GM12892 (cell line): ENCODE results near the gene RASGRP1.
A peak's percentile ranks its signal among the peaks of the same experiment; 100 is the strongest.

ENCODE experiments used
- DNase-seq: peaks from one replicate; pipeline ENCODE4 v3.0.0; 2011; ENCODE audit not compliant: insufficient read length
- FAIRE-seq: peaks from 2 replicates; lab custom pipeline; 2011; peaks lifted over from hg19 to GRCh38; lab: Jason Lieb, UNC
- POLR2A ChIP-seq: IDR thresholded peaks from 2 replicates; pipeline ENCODE4 v1.6.1; 2011; ENCODE audit warnings: low read depth, low read length, control low read depth
- POLR2AphosphoS5 ChIP-seq: IDR thresholded peaks from 2 replicates; pipeline ENCODE4 v1.6.1; 2011; ENCODE audit warnings: low read depth, low read length, control low read depth
- TAF1 ChIP-seq: IDR thresholded peaks from 2 replicates; pipeline ENCODE4 v1.6.1; 2011; ENCODE audit warnings: low read depth, mild to moderate bottlenecking, control low read depth, low read length, borderline replicate concordance

Gene RASGRP1

DNA sequence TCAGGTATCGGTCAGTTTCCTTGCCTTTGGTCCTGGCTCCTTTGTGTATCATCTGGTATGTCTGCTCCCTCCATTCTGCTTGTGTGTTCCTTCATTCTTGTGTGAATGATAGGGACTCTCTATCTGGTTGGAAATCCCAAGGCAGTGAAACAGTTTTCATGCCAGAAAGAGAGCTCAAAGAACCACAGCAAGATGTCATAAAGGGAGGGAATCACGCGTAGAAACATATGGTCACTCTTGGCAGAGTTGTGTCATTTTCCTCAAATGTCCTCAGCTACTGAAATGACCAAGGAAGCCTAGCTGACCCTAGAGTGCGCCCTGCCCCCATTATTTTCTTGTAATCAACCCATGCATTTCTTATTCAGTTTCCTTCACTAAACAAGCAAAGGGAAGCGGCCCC is 48.0 kb downstream of the RASGRP1 start:
- DNase-seq, result no peak
- TF ChIP-seq POLR2AphosphoS5, result no peak
- TF ChIP-seq TAF1, result no peak
- no peak for TF ChIP-seq POLR2A
- no peak for FAIRE-seq

DNA sequence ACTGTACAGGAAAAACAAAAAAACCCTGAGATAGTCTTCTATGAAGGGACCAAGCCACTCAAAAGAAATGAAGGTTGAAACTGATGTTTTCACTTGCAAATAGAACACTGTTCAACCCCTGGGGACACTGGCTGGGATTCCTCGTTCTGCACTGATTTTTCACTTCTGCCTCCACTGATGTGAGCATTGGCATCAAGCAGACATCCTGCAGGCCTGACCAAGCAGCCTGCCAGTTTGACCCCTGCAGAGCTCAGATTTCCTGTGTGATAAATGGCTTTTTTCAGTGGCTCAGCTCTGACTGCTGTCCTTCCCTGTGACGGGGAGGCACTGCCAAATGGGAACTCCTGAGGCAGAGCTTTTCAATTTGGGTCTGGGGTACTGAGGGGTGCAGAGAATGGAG is 50.0 kb downstream of the RASGRP1 start:
- no peak for DNase-seq
- FAIRE-seq, result peak; percentile 63
- TF ChIP-seq TAF1 (no peak), POLR2A (no peak), POLR2AphosphoS5 (no peak)

DNA sequence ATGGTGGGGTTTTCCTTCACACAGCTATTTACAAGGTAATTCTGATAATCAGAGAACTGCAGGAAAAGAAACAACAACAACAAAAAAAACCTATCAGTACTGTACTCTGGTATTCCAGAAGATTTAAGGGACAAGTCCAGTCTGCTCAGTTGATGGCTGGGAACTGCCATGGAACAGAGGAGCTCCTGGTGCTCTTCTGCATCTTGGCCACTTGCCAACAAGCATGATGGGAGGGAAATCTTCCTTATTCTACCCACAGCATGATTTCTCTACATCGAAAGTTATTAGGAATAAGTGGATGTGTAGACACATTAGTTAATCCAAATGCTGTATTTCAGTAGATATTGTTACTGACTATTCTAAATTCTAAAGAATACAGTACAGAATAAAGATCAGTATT is 51.7 kb downstream of the RASGRP1 start:
- DNase-seq (no peak), FAIRE-seq (no peak)
- TF ChIP-seq TAF1, result no peak
- no peak for TF ChIP-seq POLR2A

DNA sequence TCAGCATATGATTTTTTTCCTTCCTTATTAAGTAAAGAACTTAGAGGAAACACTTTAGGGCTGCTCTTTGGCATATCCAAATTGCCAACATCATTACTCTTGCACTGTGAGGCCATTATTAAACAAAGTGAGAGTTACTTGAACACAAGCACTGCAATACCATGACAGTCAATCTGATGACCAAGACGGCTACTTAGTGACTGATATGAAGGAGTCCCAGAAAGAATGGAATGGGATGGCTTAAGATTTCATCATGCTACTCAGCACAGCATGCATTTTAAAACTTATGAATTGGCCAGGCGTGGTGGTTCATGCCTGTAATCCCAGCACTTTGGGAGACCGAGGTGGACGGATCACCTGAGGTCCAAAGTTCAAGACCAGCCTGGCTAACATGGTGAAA is 55.5 kb downstream of the RASGRP1 start:
- FAIRE-seq, result peak; percentile 33
- TF ChIP-seq POLR2AphosphoS5 (no peak), POLR2A (no peak), TAF1 (no peak)
- DNase-seq, result no peak

DNA sequence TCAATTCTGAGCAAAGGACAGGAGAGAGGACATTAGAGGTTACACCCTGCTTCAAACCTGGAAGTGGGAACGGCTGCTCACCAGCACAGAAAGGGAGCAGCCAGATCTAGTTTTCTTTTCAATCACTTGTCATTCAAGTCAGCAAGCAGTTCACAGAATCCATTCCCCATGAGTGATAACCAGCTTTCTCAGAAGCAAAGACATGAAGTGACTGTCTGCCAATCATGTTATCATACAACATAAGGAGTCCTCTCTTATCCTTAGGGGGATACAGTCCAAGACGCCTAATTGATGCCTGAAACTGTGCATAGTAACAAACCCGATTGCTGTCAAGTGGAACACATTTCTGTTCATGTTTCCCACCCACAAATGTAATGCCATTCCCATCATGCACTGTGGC is 56.0 kb downstream of the RASGRP1 start:
- DNase-seq, result no peak
- FAIRE-seq, result no peak
- TF ChIP-seq POLR2AphosphoS5 (no peak), TAF1 (no peak), POLR2A (no peak)

DNA sequence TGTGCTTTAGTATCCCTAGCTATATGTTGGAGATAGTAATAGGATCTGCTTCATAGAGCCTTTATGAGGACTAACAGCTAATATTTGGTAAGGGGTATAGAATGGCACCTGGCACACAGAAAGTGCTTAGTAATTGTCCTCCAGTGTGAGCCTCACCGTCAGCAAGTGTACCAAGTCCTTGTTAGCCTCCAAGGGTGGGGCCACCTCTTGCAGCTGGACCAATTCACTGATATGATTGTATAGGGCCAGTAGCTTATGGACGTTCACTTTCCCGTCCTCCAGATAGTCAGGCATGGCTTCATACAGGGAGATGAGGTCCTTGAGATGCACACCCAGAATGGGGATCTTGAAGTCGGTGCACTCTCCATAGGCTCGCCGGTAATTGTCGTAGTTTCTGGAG is 57.0 kb downstream of the RASGRP1 start:
- no peak for TF ChIP-seq TAF1
- TF ChIP-seq POLR2A, result no peak; the same call in 1 of the 2 replicates
- TF ChIP-seq POLR2AphosphoS5, result no peak
- FAIRE-seq (no peak), DNase-seq (no peak)

DNA sequence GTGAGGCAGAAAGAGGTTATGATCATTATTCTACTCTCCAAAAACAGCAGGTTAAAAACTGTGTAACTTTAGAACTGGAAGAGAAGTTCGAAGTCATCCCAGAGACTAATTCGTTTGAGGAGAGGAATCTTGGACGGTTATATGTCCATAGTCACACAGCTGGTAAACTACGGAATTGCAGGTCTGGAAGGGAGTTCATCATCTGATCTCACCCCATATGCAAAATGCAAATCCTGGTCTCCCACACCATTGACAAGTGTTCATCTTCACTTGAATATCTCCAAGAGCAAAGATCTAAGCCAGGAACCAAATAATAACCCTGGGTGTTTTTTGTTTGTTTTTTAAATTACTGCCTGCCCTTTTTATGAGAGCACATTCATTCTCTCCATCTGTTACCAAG is 57.6 kb downstream of the RASGRP1 start:
- TF ChIP-seq TAF1 (no peak), POLR2AphosphoS5 (no peak), POLR2A (no peak)
- DNase-seq (no peak), FAIRE-seq (no peak)

DNA sequence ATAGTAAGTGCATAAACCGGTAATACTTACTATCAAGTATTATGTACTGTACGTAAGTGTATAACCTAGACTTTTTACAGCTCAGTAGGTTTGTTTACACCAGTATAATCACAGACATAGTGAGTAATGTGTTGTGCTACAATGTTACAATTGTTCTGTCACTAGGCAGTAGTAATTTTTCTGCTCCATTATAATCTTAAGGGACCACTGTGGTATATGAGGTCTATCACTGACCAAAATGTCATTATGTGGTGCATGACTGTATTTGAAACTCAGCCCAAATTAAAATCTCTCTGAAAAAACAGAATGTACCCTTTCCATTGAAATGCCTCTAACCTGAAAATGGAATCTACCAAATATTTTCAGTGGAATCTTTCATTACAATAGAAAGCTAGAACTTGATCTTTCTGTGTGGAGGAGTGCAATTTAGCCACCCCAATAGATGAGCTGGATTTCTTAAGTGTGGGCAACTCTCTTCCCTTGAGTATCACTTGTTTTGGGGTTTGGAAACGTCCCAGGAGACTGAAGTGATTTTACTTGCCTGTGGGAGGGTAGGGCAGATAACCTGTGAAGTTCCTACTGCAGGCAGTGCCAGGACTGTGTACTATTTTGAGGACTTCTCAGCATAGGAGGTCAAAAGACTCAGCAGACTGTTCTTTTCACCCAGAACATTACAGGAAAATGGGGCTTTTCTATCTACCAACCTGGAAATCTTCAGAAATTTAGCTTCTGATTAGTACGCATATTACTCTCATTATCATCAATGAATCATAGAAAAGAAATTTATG is 59.7 kb downstream of the RASGRP1 start:
- FAIRE-seq, result peak; percentile 9
- TF ChIP-seq TAF1, result no peak
- TF ChIP-seq POLR2AphosphoS5, result no peak
- TF ChIP-seq POLR2A, result no peak
- no peak for DNase-seq

DNA sequence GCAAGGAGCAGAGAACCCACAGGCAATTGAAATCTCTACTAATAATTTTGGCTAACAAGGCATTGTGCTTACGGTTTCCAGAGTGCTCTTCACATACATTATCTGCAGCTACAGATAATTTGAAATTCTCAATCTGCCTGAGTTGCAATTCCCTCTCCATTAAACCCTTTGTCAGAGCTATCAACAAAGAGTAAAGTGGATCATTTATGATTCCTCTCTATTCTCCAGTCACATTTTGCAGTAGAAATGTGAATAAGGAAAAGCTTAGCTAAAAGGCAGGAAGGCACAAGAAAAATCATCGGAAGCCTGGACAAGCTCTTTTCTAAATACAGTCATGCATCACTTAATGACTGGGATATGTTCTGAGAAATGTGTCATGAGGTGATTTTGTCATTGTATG is 61.1 kb downstream of the RASGRP1 start:
- DNase-seq (no peak), FAIRE-seq (no peak)
- no peak for TF ChIP-seq POLR2A
- no peak for TF ChIP-seq TAF1
- TF ChIP-seq POLR2AphosphoS5, result no peak

DNA sequence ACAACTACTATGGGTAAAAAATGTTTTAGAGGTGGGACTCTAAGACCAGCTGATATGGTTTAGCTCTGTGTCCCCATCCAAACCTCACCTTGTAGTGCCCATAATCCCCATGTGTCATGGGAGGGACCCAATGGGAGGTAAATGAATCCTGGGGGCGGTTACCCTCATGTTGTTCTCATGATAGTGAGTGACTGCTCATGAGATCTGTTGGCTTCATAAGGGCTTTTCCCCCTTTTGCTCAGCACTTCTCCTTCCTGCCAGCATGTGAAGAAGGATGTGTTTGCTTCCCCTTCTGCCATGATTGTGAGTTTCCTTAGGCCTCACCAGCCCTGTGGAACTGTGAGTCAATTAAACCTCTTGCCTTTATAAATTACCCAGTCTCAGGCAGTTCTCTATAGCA is 65.0 kb downstream of the RASGRP1 start:
- TF ChIP-seq TAF1, result no peak
- no peak for TF ChIP-seq POLR2AphosphoS5
- TF ChIP-seq POLR2A, result no peak
- no peak for DNase-seq
- FAIRE-seq, result no peak

DNA sequence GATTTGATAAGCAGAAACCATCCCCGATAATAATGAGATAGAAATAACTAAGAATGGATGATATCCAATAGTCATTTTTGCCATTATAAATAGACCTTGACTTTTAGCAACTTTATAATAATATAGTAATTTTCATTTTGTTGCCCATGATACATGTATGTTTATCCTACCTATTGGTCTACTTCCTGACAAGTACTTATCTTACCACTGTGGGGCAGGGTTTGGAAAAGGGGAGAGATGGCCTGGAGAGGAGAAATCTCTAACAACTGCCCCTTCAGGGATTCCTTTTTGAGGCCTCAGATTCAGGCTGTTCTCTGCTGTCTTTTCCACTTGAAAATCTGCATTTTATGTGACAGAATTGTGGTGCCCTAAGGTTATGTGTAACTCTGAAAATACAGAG is 68.5 kb downstream of the RASGRP1 start:
- DNase-seq (no peak), FAIRE-seq (no peak)
- no peak for TF ChIP-seq POLR2AphosphoS5
- no peak for TF ChIP-seq TAF1
- TF ChIP-seq POLR2A, result no peak

DNA sequence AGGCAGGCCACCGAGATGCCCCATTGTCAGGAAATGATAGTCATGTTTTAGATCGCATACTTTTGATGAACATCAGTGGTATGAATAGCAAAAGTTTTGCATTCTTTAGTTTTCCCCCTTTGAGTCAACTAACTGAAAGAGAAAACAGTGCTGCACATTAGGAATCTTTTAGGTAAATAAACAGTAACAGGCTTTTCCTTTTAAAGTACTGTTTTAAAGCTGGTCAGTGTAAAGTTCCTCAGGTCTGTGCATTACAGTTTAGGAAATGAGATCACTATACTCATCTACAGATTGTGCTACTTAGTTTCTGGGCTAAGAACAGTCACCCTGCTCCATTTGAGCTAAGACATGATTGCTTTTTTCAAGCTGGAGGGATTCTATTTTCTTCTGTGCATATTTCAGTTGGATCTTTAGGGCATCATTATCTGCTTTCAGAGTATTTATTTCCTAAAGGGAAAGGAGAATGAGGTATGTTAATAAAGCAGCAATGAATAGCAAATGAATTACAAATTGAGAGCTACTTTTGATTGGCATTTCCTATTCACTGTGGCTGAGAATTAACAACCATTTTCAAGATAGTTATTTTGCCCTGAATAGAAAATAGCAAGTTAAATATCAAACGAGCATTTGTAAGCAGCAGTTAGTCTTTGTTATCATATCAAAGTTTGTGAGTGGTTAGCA is 74.2 kb downstream of the RASGRP1 start:
- no peak for TF ChIP-seq TAF1
- no peak for TF ChIP-seq POLR2AphosphoS5
- no peak for TF ChIP-seq POLR2A
- FAIRE-seq, result no peak
- DNase-seq, result no peak
